CD4-positive, alpha-beta T cell (primary cell): ENCODE data around the gene CYB5R3. TPM values are rescaled to one million over a fixed set of nuclear protein-coding genes. Genes with fewer than 3 reads are reported as not detected.
A peak's percentile ranks its signal among the peaks of the same experiment; 100 is the strongest.
"Not testable (repeated sequence)": the region's sequence is repeated elsewhere in the genome, so short reads cannot be mapped to it uniquely, and the experiment has no call there.

Experiments
- ATAC-seq: fragments of 200-7000 bp; cut with Tn5 transposase; one replicate; pipeline ENCODE4 v1.10.0; 2022; ENCODE audit warnings: mild to moderate bottlenecking; ENCODE audit not compliant: poor library complexity
- CTCF ChIA-PET: fragments of 350-600 bp; sonication (Branson Sonifier 250); formaldehyde crosslinking; loops from one replicate; lab custom pipeline; 2021; ENCODE audit warnings: antibody characterized with exemption, inconsistent platforms; lab: Charles Lee
- POLR2A ChIA-PET: fragments of 350-600 bp; sonication (Branson Sonifier 250); formaldehyde crosslinking; loops from one replicate; lab custom pipeline; 2021; ENCODE audit warnings: antibody characterized with exemption, inconsistent platforms; lab: Charles Lee
- DNase-seq, 14 experiments: peaks; one replicate each; pipeline ENCODE4 v3.0.0-alpha.2; 2013 to 2020; ENCODE audit warnings: mixed read lengths in 2 of 14
- H3K27ac ChIP-seq, 2 donors: one replicate each; pipeline versions ENCODE4 v1.5.1 to v1.7.0; 2013; ENCODE audit warnings: low read length in 2 of 2, low read depth in 1 of 2, mild to moderate bottlenecking in 1 of 2
- H3K27me3 ChIP-seq, 2 experiments: 1 replicate in 1 of 2; 2 replicates in 1 of 2; pipeline versions ENCODE4 v1.6.1 to v1.7.0; 2013; ENCODE audit warnings: low read length in 2 of 2, control low read depth in 1 of 2, mild to moderate bottlenecking in 1 of 2, moderate library complexity in 1 of 2; ENCODE audit not compliant: insufficient read depth in 2 of 2, control insufficient read depth in 1 of 2
- H3K36me3 ChIP-seq: one replicate; pipeline ENCODE4 v1.6.1; 2013; ENCODE audit warnings: low read length, control low read depth; ENCODE audit not compliant: insufficient read depth
- H3K4me1 ChIP-seq: one replicate; pipeline ENCODE4 v1.6.1; 2013; ENCODE audit warnings: low read length, control low read depth; ENCODE audit not compliant: insufficient read depth
- H3K4me3 ChIP-seq: one replicate; pipeline ENCODE4 v1.5.1; 2013; ENCODE audit warnings: mild to moderate bottlenecking, low read length, moderate library complexity
- H3K9me3 ChIP-seq, 2 experiments: 1 replicate in 1 of 2; 2 replicates in 1 of 2; pipeline versions ENCODE4 v1.6.1 to v1.7.0; 2013; ENCODE audit warnings: low read length in 2 of 2, mild to moderate bottlenecking in 2 of 2, control low read depth in 1 of 2, moderate library complexity in 1 of 2; ENCODE audit not compliant: control insufficient read depth in 1 of 2, insufficient read depth in 1 of 2
- H3K27ac Mint-ChIP-seq: one replicate; pipeline ENCODE4 v1.8.0; 2020; ENCODE audit warnings: mixed read lengths
- H3K27me3 Mint-ChIP-seq: one replicate; pipeline ENCODE4 v1.8.0; 2021; ENCODE audit warnings: mixed read lengths
- H3K36me3 Mint-ChIP-seq: one replicate; pipeline ENCODE4 v1.8.0; 2021; ENCODE audit warnings: low read depth, mixed read lengths
- H3K4me1 Mint-ChIP-seq: one replicate; pipeline ENCODE4 v1.8.0; 2021; ENCODE audit warnings: low read depth, mixed read lengths
- H3K4me3 Mint-ChIP-seq: one replicate; pipeline ENCODE4 v1.8.0; 2020; ENCODE audit warnings: mild to moderate bottlenecking, mixed read lengths
- H3K9me3 Mint-ChIP-seq: one replicate; pipeline ENCODE4 v1.8.0; 2020; ENCODE audit warnings: mixed read lengths
- CTCF ChIP-seq: fragments of 200-600 bp; IDR thresholded peaks from one replicate; pipeline ENCODE4 v1.8.0; 2022; ENCODE audit warnings: antibody characterized with exemption, mild to moderate bottlenecking
- intact Hi-C, 2 experiments: fragments of 100-400 bp; cut with DNase I in 1 of 2; cut with micrococcal nuclease in 1 of 2; formaldehyde crosslinking; loops; one replicate each; pipeline versions ENCODE4 v1.15.1 to v1.9.0; 2023 to 2025; cut with DNase I, micrococcal nuclease
- total RNA-seq, 174 experiments: library from RNA in 2 of 174; stranded (reverse) in 2 of 174; gene quantifications; one replicate each; pipeline ENCODE4 v1.2.3 and lab custom pipeline; 2021 to 2026

CYB5R3 gene
- total RNA-seq, 2 experiments from 2014 or later = 39.8 to 41.2 TPM

GRCh38 chr22:42670046-42670445 is 20.9 kb upstream of the CYB5R3 start:
- Mint-ChIP-seq H3K27ac (no peak overlapping the region), H3K36me3 (no peaks in the 10 kb centered on the region), H3K4me3 (no peak overlapping the region), H3K9me3 (no peaks in the 10 kb centered on the region), H3K4me1 (peaks cover 7% of the 10 kb centered on the region), H3K27me3 (no peaks in the 10 kb centered on the region)
- Histone ChIP-seq H3K27me3 (no peaks in the 10 kb centered on the region), H3K27ac (no peak overlapping the region), H3K4me1 (peaks cover 7% of the 10 kb centered on the region), H3K9me3 (no peaks in the 10 kb centered on the region), H3K36me3 (no peaks in the 10 kb centered on the region), H3K4me3 (no peak overlapping the region)
- ChIA-PET CTCF (no interaction called here), POLR2A (no interaction called here)
- DNase-seq (no peak), ATAC-seq (no peak)
- TF ChIP-seq CTCF = no peak
- intact Hi-C loops = no loop called here

GRCh38 chr22:42666393-42666792 is 17.2 kb upstream of the CYB5R3 start:
- H3K27ac ChIP-seq, H3K9me3 Mint-ChIP-seq, POLR2A ChIA-PET, ATAC-seq, H3K9me3 ChIP-seq, H3K36me3 Mint-ChIP-seq, intact Hi-C loops, DNase-seq, H3K4me3 ChIP-seq, H3K4me3 Mint-ChIP-seq, H3K27ac Mint-ChIP-seq, H3K27me3 Mint-ChIP-seq, H3K4me1 Mint-ChIP-seq, H3K27me3 ChIP-seq, H3K36me3 ChIP-seq: not testable (repeated sequence)
- peaks cover 19% of the 10 kb centered on the region for H3K4me1 ChIP-seq
- CTCF ChIA-PET = interaction anchor here (0.7 kb wide), 1 partner anchor 1327 kb away, joined by 3 read pairs; no protein-coding TSS in a partner anchor

GRCh38 chr22:42664976-42665831 is 16.0 kb upstream of the CYB5R3 start:
- TF ChIP-seq CTCF = no peak
- peak in 1 of 14 experiments; percentile 45 for DNase-seq
- ChIA-PET CTCF (no interaction called here), POLR2A (no interaction called here)
- no peak for ATAC-seq
- H3K27ac ChIP-seq = no peak overlapping the region
- intact Hi-C loops = loop anchor here in 1 of 2 experiments (5.0 kb wide), 1 partner anchor 147 kb away; no protein-coding TSS in a partner anchor
- H3K9me3 ChIP-seq = no peaks in the 10 kb centered on the region
- Mint-ChIP-seq H3K27me3 (no peaks in the 10 kb centered on the region), H3K27ac (no peak overlapping the region), H3K4me3 (no peak overlapping the region), H3K36me3 (no peaks in the 10 kb centered on the region), H3K4me1 (no peaks in the 10 kb centered on the region), H3K9me3 (no peaks in the 10 kb centered on the region)
- H3K4me1 ChIP-seq = peaks cover 15% of the 10 kb centered on the region
- no peak overlapping the region for H3K4me3 ChIP-seq
- H3K27me3 ChIP-seq = no peaks in the 10 kb centered on the region
- H3K36me3 ChIP-seq = no peaks in the 10 kb centered on the region
